Measurements from ENCODE around the gene ELOVL3.
"Not testable (repeated sequence)": the region's sequence is repeated elsewhere in the genome, so short reads cannot be mapped to it uniquely, and the experiment has no call there.

ELOVL3 gene

DNA sequence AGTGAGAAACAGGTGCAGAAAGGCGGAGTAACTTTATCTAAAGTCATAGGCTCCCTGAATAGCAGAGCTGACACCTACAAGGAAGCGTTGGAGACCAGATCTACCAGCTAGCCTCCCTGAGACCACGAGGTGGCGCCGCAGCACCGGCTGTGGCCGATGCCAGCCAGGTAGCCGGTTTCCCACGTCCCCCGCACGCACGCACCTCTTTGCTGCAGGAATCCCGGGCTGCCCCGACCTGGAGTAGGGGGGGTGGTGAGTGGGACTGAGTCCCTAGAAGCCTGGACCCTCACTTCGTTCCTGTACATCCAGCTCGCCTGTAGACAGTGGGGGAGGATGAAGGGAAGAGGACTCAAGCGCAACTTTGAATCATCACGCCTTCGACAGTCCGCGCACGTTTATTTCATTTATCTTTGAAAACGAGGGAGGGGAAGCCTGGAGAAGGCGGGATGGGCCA, 3.7 kb downstream of the ELOVL3 start:
- peak; percentile 61 for DNase-seq

DNA sequence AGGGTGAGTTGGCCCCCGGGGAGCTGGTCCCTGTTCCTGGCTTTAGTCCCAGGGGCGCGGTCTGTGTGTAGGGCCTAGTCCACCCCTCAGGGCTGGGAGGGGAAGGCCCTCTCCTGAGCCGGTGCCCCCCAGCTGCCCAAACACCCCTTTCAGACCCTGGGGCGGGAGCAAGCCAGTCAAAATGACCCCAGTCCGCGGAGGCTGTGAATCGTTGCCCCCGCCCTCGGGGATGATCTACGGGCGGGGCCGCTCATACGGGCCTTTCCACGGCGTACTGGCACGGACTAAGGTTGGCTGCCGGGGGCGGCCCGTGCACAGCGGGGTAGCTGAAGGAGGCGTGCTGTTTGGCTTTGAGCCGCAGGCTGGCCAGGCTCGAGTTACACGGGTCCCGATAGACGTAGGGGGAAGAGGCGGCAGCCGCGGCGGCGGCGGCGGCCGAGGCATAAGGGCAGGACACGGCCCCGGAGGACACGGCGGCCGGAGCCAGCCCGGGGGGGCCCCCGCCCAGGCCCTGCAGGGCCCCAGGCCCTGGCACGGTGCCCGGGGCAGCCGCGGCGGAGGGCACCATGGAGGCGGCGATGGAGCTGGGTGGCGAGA, 4.3 kb downstream of the ELOVL3 start:
- DNase-seq, result peak; percentile 59

DNA sequence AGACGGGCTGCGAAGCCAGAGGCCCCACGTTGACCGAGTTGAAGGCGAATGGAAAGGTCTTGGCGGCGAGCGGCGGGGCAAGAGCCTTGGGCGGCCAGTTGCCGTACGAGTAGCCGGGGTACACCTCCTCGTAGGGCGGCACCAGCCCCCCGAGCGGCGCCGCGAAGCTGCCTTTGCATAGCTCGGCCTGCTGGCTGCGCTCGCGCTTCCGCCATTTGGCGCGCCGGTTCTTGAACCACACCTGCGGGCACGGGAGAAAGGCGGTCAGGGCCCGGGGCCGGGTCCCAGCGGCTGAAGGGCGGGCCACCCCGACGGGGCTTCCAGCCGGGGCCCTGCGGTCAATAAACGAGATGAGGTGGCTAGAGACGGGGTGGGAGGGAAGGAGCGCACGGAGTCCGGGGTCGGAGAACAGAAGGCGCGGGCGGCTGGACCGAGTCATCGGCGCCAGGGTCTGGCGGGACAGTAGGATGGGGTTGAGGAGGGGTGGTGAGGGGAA, 4.8 kb downstream of the ELOVL3 start:
- peak; percentile 40 for DNase-seq

DNA sequence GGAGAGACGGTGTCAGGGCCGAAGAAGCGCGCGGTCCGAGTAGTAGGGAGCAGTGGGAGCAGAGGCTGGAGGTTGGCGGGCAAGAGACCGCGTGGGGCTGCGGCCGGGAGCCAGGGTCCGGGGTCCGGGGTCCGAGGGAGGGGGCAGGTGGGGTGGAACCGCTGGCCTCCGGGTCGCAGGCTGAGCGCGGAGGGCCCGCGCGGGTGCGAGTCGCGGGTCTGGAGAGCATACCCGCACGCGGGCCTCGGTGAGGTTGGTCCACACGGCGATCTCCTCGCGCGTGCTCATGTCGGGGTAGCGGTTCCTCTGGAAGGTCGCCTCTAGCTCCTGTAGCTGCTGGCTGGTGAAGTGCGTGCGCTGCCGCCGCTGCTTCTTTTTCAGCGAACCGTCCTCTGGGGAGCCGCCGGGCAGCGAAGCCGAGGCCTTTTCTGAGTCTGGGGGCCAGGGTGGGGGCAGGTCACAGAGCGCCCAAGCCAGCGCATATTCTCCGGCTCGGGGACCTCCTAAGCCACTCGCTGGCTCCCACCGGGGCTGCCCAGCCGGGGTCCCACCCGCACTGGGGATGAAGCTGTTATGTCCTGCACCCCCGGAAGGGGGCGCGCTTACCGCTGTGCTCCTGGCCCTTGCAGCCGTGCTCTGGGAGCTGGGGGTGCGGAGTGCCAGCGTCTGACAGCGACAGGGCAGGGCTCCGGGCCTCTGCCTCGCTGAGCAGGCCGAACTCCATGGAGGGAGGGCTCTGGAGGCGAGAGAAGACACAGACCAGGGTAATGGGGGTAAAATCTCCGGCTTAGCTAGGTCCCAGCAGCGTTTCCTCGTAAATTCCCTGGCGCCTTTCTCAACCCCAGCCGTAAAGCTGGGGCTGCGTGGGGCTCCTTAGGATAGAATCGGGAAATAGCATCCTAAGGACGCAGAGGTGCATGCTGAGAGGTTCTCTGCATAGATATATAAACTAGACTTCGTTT, 5.5 kb downstream of the ELOVL3 start:
- DNase-seq, result no peak

DNA sequence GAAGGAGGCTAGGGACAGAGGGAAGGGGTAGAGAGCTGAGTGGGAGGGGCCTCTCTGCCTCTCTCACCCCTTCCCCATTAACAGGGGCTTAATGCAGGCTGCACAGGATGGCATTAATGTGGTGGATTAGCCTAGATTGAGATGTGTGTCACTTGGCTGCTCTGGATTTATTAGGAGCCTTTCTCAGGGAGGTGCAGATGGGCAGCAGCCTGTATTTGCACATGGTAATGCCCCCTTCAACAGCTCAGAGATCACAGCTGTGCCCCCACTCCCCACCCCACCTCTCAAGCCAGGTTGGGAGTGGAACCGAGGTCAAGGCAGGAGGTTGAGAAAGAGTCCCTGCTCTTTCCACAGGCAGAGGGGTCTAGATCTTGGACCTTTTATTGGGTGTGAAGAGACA, 7.9 kb downstream of the ELOVL3 start:
- no peak for DNase-seq

DNA sequence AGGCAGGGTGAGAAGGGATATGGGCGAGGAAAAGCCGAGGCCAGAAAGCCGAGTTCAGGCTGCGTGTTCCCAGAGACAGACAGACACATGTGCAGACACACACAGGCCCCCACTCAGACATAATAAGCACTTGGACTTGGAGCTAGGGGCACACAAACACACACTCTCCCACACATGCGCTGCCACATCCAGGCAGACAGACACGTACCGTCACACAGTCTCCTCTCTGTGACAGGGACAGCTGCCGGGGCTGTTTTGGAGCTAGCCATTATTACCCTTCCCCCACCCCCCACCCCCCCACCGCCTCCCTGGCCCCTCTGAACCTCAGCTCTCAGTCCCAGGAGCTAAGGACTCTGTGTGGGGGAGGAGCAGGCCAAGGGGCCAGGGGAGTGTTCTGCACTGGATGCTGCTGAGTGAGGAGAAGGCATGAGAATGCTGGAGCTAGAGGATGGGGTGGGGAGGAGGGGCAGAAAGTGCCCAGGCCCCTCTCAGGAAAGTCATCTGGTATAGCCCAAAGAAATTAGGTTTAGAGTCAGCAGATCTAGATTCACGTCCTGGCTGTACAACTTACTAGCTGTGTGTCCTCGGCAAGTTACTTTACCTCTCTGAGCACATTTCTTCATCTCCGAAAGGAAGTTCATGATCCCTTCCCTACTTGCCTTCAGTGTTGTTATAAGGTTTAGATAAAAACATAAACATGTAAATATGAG, 8.9 kb downstream of the ELOVL3 start:
- DNase-seq, result no peak

DNA sequence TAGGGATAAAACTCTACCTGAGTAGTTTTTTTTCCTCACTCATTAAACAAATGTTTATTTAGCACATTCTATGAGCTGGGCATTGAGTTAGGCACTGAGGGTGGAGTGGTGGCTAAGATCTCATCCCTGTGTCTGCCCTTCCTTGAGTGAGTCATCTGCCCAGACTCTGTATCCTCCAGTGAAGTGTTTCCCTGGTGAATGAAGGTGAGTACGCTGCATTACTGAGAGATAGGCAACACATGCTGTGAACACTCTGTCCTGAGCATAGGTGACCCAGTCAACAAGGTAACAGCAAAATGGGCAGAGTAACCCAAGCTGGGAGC, 9.5 kb downstream of the ELOVL3 start:
- no peak for DNase-seq

DNA sequence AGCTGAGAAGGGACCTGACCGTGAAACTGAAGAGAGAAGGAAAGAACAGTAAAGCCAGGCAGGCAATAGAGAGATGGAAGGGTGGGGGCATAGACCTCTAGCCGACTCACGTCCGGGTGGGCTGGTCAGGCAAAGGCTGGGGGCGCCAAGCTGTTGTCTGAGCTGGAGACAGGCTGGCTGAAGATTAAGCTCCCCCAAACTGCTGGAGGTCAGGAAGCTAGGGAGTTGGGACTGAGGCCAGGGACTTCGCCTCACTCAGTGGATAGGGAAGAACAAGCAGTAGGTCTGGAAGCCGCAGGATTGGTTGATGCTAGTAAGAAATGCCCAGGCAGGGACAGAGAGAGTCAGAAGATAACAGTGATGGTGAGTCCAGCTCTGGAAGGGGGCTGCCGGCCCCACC, 9.9 kb downstream of the ELOVL3 start:
- no peak for DNase-seq

DNA sequence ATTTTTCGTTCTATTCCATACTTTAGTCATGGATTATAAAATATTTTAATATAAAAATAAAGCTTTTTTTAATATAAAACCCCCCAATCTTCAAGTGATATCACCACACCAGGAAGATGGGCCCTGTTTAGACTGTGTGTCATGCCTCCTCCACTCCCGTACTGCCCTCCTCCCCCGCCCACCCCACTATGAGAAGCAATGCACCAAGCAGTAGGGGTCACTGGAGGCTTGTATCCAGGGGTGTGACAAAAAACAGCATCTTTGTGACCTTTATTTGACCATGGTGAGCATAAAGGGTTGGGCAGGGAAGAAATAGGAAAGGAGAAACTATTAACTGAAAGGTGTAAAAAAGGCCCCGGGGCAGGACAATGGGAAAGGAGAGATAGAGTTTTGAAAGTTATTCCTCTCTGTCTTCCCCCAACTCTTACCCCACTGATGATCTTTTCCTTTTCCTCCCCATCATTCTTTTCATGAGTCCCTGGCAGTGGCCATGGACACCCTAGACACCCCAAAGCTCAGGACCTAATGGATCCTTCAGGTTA, 11.7 kb downstream of the ELOVL3 start:
- DNase-seq, result no peak

DNA sequence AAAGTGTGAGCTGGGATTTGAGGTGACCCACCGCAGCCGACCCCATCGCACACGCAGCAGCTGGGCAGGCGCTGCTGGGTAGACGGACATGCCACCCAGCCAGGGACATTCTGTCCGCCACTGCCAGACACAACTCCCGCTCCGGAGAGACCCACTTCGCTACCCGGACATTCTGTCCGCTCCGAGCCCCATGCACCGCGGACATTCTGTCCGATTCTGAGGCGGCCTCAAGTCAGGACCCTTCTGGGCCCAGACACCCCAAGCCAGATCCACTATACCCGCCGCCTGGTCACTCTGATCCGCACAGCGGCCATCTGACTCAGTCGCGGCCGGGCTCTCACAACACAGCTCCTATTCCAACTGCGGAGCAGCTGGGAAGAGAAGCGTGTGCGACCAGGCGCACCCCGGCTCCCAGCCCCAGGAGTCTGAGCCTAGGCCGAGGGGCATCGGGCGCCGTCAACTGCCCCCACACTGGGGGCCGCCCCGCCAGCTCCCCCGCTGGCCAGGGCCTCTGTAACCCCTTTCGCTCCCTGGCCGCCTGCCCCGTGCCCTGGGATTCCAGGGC, 14.4 kb downstream of the ELOVL3 start:
- no peak for DNase-seq

DNA sequence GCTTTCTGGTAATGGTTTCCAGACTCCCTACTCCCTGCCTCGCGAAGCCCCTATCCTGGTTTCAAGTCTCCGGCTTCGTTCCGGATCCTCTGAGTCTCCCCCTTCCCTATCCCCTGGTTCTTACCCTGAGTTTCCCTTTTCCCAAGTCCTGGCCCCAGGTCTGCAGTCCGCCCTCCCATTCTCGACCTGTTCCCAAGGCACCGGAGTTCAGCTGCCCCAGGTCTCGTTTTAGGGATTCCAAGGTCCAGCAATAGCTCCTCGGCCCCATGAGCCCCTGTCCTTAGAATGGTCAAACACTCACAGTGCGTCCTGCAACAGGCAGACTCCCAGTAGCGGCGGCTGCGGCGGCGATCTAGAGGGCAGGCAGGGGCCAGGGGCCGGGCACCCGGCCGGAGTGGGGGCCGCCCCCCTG, 14.9 kb downstream of the ELOVL3 start:
- no peak for DNase-seq

DNA sequence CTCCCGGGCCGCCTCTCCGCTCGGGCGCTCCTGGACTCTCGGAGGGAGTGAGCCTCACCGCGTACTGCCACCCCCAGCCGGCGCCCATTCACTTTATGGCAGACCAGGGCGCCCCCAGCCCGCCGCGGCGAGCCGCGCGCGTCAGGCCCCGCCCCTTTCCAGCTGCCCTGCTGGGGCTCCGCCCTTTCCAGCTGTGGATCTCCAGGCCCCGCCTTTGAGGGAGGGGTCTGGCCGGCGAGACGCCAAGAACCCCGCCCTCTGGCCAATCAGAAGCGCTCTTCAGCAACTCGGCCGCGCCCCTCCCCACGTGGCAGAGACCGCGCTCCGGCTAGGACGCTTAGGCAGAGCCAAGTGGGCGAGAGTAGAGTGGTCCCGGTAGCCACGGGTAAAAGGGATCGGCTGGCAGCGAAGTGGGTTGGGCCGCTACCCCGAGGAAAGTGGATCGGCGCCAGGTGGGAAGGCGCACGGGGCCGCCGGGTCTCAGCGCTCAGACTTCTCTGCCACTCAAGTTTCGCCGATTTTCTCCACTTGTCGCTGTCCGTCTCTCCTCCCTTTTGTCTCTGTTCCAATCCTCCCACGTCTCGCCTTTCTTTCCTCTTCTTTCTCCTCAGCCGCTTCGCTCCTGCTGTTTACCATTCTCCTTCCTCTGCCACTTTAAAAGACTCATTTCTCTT, 15.5 kb downstream of the ELOVL3 start, which contains the start of gene PITX3:
PITX3 (minus strand) TSS at position 69 of the 674 bp plus-strand sequence. CDS start 9,432 bp downstream, outside the sequence.
- peak; percentile 89 for DNase-seq

DNA sequence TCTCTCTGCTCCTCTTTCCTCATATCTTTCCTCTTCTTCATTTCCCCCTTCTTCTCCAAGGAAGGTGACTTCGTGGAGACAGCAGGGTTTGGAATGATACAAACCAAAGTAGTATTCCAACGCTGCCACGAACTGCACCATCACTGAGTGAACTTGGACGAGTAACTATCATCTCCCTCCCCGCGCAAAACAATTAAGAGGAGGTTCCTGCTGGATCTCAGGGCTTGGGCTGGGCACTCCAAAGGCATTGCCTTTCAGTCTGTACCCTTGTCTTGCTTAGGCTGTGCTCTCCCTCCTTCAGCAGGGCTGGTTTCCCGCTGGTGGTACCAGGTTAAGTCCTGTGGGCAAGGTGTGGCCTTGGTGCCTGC, 16.0 kb downstream of the ELOVL3 start:
- DNase-seq, result no peak

DNA sequence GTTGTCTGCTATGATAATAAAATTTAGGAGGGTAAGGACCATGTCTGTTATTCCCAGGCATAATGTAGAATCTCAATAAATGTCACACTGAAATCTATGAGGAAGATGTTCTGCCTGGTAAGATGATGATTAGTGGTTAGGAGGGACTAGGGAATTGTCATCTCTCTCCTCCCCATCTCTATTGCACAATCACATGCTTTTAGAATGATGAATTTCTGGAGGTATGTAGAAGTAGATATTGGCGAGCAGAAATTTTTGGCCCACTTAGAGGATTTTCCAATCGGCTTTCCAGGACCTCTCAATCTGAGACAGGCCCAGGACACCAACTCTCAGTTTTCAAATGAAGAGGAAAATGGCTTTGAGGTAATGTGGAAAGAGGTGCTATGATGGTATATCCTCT, 17.2 kb downstream of the ELOVL3 start:
- peak; percentile 89 for DNase-seq

DNA sequence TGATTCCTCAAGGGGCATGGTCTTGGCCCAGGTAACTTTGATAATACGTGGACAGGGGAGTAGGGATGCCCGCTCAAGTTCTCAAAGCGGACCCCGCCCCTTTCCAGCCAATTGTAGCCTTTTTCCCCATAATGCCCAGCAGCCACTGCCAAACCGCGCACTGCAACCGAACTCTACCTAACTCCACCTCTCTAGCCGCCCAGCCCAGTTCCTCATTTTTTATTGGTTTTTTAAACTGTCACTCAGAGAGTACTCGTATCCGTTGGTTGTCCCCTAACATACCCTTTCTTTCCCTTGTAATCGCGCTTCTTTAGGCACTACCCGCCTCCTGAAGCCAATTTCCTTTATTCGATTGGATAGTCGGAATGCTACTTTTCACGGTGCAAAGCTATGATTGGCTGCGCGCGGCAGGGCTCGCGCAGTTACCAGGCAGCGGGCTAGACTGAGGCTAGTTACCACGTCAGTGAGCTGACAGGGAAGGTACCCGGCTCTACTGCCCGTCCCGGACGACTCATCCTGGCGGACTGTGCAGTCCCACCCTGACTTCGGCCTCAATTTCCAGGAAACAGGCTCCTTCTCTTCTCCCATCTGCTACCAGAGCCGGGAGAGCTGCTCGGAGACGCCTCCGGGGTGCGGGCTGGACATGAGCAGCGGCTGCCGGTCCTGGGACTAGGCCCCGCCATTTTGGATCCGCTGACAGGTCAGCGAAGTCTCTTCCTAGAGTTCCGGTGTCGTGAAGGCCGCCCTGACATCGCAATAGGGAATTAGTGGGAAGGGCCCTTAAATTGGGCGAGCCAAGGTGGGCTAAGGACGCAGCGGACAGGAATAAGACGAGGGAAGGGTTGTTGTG, 19.2 kb downstream of the ELOVL3 start, which contains the start of gene GBF1:
GBF1 (plus strand) TSS at position 451 of the 850 bp plus-strand sequence. CDS start 13,407 bp downstream, outside the sequence.
- DNase-seq, result peak; percentile 100

DNA sequence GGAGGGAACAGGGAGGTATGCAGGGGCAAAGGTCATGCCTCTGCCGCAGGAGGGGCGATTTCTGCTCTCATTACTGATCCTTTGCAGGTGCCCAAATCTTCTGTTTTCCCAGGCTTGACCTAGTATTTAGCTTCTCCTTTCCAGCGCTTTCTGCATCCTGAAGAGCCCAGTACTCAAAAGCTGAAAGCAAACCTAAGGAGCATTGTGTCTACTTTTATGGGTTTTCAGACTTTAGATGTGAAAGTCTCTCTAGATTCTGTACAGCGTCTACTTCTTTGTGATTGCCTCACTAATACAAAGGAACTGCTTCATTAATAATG, 19.8 kb downstream of the ELOVL3 start:
- no peak for DNase-seq

DNA sequence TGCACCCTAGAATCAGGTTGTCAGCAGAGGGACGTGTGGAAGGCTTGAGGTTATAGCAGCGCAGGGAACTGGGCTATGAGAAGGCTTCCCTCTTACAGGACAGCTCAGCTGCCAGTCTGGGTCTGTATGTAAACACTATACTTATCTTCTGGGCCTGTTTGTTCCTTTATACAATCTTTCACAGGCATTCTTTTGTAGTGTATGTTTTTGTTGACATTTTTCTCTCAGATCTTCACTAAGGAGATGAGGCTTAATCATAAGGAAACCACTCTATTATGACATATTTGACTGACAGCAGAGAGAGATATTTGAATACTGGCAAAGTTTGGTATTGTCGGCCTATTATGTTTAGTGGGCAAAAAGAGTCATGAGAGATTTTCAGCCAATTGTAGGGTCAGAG, 20.2 kb downstream of the ELOVL3 start:
- no peak for DNase-seq

DNA sequence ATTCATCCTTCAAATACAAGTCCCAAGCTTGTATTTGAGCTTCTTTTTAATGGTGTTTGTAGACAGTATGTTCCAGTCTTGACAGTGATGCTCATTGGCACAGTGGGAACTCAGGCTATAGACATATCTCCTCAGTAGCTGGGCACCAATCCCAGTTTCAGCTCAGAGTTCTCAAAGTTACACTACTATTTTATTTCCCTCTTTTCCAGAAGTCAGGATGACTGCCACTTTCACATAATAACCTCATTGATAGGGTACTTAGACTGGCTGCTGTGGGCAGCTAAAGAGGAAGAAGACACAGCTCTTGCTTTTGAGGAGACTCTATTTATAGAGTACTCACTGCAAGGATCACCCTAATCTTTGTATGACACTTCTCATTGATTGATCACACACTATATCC, 21.6 kb downstream of the ELOVL3 start:
- no peak for DNase-seq

DNA sequence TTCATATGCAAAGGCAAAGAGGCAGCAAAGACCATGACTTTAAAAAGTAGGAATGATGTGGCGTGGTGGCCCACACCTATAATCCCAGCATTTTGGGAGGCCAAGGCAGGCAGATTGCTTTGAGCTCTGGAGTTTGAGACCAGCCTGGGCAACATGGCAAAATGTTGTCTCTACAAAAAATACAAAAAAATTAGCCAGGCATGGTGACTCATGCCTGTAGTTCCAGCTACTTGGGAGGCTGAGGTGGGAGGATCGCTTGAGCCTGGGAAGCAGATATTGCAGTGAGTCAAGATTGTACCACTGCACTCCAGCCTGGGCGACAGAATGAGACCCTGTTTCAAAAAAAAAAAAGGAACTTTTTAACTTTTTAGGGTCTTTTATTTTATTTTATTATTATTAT, 26.4 kb downstream of the ELOVL3 start:
- not testable (repeated sequence) for DNase-seq

DNA sequence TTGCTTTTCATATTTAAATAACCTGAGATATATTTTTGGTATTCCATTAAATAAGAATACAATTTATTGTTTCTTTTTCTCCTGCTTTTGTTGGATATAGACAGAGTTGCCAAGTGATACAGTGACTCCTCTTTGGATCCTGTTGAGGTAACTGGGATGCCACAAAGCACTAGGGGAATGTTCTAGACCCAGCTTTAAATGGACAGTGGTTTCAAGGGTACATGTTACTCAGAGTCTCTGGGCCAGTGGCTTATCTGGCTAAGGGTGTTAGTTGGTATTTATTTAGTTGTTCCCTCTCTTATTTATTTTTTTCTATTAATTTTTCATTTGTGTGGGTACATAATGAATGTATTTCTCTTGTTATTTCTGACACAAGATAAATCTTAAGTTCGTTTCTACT, 28.3 kb downstream of the ELOVL3 start:
- DNase-seq, result no peak

DNA sequence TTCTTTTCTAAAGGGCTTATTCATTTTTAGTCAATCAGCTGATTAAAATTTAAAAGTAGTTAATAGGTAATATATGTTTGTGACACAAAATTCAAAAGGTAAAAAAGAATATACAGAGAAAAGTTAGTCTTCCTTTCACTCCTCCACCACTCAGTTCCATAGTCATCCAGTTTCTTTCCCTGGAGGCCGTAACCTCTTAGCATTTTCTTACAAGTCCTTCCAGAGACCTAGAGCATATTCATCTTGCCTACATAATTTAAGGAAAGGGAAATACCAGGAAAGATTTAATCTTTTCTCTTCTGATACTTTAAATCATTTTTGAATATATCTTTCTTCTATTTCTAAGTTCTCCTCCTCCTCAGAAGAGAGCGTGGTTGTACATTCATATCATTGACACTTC, 29.3 kb downstream of the ELOVL3 start:
- DNase-seq, result no peak
